ELR (cell line): ENCODE measurements around the gene GPR52.

Source experiments
- DNase-seq: peaks from one replicate; pipeline ENCODE4 v3.0.0-alpha.2; 2015; ENCODE audit warnings: low read depth

GPR52 gene

GRCh38 chr1:174466607-174467006 lies 18.8 kb downstream of the GPR52 start:
- DNase-seq: no peak

GRCh38 chr1:174469052-174469451 lies 21.3 kb downstream of the GPR52 start:
- no peak for DNase-seq

- no peak for DNase-seq
Measured at GRCh38 chr1:174469687-174470086, 21.9 kb downstream of the GPR52 start.

GRCh38 chr1:174479281-174479680 lies 31.5 kb downstream of the GPR52 start:
- DNase-seq: no peak

- DNase-seq: no peak
Measured at GRCh38 chr1:174480324-174480723, 32.6 kb downstream of the GPR52 start.

GRCh38 chr1:174491606-174492005 lies 43.8 kb downstream of the GPR52 start:
- no peak for DNase-seq

- no peak for DNase-seq
Measured at GRCh38 chr1:174497478-174497877, 49.7 kb downstream of the GPR52 start.
